SW480 (cell line): Measurements from ENCODE around the gene DRGX.

ENCODE experiments used
- DNase-seq: peaks from one replicate; pipeline ENCODE4 v3.0.0-alpha.2; 2016; ENCODE audit warnings: low spot score

Gene DRGX

DNA sequence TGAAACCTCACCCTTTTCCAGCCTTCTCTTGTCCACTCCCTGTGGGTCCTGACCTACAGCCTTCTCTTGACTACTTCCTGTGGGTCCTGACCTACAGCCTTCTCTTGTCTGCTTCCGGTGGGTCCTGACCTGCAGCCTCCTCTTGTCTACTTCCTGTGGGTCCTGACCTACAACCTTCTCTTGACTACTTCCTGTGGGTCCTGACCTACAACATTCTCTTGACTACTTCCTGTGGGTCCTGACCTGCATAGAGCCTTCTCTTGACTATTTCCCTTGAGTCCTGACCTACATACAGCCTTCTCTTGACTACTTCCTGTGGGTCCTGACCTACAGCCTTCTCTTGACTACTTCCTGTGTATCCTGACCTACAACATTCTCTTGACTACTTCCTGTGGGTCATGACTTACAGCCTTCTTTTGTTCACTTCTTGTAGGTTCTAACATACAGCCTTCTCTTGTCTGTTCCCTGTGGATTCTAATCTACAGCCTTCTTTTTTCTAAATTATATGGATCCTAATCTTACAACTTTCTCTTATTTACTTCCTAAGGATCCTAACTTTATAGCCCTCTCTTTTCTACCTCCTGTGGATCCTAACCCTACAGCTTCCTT is 60.4 kb downstream of the DRGX start:
- DNase-seq: no peak

DNA sequence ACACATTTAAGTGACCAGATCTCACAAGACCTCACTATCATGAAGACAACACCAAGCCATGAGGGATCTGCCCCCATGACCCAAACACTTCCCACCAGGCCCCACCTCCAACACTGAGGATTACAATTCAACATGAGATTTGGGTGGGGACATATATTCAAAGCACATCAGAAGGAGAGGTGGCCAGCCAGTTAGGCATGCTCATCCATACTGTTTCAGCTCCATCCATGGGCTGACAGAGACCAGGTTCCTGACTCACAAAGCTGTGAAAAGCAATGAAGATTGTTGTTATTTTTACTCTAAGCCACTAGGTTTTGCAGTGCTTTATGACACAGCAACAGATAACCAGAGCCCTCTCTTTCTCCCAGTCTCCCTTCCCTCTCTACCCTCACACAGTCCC is 60.9 kb downstream of the DRGX start:
- DNase-seq: no peak

DNA sequence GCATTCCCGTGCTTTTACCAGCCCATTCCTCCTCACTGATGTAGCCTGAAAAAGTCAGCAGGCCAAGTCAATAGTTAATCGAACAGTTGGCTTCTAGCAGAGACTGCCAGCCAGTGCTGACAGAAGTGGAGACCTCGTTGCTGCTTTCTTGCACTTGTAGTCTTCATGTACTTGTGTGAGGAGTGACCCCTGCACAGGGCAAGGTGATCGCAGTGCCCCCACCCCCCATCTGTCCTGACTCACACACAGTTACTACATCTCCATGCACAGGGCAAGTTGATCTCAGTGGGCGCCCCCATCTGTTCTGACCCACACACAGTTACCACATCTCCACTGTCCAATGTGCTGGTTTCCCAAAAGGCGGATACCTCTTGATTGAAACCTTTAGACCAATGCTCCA is 62.7 kb downstream of the DRGX start:
- DNase-seq: no peak

DNA sequence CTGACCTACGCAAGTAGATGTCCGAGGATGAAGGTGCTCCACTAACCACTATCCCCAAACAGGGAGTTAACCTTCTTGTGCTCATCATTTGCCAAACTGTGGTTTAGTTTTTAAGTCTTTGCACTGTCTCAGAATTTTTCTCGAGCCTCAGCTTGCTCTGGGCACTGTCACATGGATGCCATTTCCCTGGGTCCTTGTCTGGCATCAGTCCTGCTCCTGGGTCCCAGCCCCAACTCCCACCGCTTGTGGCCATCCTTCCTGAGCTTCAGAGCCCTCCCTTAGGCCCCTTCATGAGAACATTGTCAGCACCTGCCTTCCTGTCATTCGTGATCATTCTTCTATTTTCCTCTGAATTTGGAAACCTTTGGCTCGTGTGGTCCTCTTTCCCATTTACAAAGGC is 63.1 kb downstream of the DRGX start:
- no peak for DNase-seq

DNA sequence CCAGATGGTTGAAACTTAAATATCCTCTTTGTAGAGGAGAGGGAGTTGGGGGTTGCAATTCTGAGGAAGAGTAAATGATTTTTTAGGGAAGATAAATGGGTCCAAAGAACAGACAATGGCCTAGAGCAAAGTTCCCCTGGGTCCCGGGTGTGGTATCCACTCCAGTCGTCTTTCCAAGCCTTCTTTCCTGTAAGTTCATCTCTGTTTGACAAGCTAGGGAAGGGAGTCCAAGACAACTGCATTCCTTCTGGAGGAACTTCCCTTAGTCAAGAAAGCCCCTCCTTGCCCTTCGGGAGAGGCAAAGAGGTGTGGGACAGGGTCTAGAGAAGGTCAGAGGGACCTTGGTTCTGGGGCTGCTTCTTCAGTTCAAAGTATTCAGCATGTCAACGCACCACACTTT is 63.6 kb downstream of the DRGX start:
- DNase-seq: no peak

DNA sequence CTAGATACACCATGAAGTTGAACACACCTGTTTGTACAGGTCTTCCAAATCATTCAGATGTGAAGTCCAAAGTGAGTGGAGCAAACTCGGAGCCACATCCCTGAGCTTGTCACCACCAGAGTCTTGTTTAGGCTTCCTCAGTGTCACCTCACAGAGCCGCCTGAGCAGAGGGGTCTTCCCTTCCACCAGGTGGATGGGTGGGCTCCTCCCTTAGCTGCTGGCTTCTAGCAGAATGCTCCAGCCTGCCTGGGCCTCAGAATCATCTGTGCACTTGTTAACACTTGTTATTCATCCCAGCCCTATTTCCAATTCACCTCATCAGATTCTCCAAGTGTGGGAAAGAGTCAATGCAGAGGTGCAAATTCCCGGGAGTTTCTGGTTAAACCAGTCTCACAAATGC is 64.5 kb downstream of the DRGX start:
- no peak for DNase-seq

DNA sequence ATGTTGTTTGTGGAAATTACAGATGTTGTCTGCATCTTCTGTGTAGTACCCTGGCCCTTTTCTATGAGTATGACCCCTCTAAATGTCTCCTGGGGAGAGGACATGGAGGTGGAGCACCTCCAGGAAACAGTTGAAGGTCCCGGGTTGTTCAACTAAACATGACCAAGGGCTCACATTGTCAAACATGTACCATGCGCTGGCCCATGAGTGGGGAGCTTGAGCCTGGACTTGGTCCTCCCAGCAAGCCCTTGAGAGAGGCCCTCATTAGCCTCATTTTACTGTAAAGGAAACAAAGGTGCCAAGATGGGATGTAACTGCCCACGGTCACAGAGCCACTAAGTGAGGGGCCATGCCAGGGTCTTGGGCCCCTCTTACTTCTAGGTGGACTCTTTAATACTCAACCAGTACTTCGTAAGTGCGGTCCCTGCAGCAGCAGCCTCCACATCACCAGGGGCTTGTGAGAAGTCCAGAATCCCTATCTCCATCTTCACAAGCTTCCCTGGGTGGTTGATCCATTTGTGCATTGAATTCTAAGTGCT is 65.7 kb downstream of the DRGX start:
- DNase-seq: no peak

DNA sequence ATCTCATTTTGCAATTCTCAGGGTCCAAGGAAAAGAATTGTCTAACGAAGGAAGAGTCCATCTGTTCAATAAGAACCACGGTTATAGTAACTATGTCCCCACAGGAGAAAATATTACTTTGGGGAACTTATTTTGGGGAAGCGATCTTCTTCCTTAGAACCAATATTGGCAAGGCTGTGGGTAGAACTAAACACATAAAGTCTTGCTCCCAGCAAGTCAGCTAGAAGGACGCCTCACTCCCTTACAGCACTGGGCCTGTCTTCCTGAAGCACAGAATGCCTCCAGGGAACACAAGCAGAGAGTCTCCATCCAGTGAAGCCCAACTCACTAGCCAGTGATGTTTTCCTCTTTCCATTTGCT is 66.8 kb downstream of the DRGX start:
- no peak for DNase-seq

DNA sequence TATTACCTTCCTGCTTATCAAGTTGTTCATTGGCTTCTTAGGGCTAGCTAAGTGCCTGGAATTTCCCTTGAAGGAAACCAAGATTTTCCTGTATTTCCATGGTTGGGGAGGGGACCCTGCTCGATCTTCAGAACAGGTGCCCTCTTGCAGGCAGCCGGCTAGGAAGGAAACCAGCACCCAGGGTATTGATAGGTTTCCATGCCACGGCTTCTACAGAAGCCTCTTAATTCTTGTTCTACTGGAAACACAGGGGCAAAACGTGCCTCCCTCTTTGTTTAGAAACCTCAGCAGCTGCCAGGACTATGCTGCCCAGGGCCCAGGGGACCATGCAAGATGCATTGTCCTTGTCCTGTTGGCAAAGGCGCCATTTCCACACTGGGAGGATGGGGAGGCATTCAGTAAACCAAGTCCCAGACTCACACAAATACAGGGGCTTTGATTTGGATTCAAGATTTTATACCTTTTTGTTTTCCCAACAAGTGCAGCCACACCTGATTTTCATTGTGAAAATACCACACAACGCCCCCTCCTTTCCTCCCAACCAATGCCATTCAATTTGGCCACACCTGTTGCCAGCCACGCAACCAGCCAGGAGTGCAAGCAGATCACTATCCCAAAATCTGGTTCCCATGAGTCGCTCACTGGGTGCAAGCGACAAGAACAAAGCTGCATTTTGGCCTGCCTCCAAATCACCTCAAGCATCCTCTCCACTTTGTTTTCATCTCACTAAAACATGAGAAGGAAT is 67.3 kb downstream of the DRGX start:
- DNase-seq: no peak

DNA sequence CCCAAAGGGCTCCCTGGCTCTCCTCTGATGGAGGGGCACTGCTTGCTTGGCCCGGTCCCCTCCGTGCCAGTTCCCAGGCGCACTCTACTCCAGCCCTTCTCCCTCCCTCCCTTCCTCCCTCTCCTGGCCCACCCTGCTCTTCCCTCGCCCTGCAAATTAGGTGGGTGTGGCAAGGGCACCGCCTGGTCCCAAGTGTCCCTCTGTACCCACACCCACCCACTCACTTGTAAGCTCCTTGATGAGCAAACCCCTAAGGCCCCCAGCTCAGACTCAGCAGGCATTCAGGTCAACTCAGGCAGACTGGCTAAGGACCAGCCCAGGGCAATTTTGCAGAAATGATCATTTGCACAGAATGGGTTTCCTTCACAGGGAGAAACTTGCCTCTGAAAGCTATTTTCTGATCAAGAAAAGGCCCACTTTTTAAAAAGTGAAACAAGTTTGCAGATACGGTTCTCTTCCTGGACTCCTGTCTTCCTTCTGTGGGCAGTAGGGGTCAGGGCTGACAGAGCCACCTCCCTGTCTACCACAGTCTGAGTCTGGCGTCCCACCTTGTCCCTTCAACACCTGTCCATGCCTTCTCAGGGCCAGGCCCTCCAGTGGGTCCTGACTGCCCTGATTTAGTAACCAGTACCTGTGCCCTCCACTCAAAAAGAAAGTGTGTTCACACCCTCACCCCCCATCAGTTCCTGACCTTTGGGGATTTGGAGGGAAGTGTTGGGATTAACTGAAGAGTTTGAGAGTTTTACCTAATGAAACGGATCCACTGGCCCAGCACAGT is 68.7 kb downstream of the DRGX start:
- DNase-seq: no peak

DNA sequence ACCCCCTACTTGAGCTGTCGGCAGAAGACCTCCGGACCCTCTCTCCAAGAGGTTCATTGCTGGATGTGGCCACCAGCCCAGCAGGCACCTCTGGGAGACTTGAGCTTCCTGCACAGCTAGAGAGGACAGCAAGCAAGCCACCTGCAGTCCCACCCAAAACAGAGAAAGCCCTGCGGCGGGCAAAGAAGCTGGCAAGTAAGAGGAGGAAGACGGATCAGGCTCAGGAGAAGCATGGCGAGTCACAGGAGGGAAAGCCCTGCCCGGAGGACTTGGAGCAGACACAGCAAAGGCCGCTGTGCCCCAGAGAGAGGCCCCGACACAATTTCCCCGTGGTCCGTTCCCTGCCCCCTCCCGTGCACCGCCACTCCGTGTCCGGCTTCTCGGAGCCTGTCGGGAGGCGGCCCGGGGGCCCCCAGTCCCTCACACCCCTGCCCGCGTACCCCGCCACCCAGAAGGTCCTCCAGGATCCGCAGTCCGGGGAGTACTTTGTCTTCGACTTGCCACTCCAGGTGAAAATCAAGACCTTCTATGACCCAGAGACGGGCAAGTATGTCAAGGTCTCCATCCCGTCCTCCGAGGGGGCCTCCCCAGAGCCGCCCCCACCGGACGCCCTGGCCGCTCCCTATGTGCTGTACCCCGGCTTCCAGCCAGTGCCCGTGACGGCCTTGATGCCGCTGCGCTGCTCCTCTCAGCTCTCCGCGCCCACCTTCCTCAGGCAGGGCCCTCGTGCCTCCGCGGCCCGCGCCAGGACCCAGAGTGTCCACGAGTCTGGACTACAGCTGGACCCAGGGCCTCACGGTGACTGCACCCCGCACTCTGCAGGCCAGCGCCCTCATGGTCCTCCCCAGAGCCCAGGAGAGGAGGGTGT is 69.7 kb downstream of the DRGX start:
- DNase-seq: no peak

DNA sequence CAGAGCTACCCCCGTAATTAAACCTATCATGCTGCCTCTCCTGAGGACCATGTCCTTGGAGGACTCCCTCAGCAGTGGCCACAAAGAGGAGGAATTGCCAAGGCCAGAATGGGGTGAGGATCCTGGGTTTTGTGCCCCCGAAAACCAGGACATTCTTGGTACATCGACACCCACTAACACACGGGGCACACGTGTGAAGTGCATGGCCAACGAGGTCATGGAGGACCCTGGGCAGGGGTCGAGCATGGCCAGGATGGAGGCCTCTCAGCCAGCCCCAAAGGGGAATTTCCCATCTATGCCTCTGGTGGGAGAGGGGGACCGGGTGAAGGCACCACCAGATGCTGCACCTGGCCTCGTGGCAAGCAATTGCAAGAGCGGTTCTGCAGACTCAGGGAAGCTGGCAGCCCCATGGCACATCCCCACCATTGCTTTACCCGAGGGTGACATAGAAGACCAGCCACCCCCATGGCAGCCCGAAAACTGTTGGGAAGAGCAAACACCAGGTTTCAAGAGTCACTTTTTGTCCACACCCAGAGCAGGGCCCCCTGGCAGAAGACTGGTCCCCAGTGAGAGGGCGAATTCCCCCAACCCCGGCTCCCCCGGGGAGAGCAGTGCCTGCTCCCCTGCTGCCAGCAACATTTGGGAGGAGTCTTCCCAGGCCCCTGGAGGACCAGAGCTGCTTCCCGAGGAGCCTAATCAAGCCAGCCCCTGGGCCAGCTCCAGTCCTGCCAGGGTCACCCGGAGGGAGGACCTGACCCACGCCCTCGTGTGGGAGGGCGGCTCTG is 70.6 kb downstream of the DRGX start:
- DNase-seq: no peak

DNA sequence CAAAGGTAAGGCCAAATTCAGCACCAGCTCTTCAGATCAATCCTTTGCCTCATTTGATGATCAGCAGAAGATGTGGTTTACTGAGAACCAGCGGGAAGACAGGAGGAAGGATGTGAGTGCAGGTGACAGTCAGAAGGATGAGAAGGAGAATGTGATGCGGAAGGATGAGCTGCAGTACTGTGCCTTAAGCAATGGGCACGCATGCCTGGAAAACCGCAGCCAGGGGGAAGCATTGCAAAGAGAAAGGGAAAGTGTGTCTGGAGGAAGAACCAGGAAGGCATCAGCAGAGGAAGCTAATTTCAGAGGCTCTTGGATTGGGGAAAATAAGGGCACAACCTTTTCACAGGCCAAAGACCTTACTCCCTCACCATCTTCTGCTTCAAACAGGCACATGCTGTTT is 71.2 kb downstream of the DRGX start:
- peak; percentile 2 for DNase-seq

DNA sequence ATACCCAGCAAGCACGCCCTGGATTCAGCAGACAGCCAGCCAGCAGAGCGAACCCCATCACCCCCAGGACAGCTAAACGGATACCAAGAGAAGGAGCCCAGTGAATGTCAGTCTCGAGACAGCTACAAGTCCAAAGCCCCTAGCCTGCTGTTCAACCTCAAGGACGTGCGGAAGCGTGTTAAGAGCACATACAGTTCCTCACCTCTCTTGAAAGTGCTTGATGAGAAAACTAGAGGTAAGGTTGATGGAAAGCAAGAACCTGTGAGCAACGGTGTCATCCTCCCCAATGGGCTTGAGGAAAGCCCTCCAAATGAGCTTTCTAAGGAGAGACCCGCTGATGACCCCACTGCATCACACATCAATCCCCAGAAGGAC is 72.0 kb downstream of the DRGX start:
- no peak for DNase-seq

DNA sequence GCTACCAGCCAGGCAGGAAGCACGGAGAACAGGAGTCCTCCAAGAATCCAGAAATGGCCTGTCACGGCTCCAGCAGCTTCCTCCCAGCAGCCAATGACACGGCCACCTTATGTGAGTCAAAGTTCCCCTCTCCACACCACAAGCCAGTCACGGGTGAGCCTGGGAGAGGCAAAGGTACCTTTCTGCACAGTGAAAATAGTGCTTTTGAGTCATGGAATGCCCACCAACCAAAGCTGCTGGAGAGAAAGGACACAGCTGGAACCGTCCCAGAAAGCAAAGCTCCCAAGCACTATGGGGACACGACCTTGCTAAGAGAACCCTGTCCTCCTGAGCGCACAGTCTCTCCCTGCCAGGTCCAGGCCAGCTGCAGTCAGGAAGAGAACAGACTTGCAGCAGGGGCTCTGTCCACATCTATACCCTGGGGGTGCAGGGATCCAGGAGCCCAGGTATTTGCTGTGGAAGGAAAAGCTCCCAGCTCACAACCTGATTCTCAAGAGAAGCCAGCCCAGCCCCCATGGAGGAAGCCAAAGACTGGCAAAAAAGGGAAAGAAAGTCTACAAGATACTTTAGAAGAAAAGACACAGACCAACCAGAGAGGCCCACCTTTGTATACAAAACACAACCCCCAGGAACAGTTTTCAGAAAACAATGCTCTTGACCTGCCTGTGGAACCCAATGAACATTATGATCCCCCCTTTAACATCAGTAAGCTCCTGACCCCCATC is 72.6 kb downstream of the DRGX start:
- no peak for DNase-seq

DNA sequence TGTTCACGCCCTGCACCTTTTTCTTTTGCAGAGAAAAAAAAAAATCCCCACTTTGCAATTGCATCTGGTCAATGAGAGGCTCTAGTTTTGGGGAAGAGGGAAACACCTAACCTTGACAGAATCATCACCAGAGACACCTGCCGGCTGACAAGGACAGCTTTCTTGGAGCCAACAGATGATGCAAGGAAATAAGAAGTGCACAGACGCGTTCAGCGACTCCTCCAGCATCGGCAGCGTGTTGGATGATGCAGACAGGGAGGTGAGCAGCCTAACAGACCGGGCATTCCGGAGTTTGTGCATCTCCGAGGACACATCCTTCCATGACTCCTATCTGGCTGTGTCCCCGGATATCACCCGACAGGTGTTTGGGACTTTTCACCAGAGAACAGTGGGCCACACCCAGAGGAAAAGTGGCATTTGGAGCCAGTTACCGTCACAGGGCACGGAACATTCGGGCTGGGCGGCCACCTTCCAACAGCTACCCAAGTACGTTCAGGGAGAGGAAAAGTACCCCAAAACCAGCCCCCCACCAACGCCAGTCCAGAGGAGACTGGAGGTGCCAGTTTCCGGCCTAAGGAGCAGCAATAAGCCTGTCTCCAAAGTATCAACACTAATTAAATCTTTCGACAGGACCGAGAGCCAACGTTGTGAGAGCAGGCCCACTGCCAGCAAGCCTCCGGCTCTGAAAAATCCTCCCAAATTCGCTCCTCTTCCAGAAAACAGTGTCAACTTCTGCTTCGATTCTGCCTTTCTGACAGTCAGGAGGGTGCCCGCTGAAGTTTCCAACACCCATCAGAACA is 73.3 kb downstream of the DRGX start:
- DNase-seq: no peak

DNA sequence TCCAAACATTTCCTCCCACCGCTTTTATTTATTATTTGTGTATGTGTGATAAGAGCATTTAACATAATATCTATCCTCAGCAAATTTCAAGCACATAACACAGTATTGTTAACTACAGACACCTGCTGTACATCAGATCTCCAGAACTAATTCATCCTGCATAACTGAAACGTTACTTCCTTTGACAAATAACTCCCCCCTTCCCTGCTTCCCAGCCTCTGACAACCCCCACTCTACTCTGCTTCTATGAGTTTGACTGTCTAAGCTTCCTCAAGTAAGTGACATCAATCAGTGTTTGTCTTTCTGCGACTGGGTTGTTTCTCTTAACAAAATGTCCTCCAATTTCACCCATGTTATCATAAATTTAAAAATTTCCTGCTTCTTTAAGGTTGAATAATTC is 74.9 kb downstream of the DRGX start:
- no peak for DNase-seq

DNA sequence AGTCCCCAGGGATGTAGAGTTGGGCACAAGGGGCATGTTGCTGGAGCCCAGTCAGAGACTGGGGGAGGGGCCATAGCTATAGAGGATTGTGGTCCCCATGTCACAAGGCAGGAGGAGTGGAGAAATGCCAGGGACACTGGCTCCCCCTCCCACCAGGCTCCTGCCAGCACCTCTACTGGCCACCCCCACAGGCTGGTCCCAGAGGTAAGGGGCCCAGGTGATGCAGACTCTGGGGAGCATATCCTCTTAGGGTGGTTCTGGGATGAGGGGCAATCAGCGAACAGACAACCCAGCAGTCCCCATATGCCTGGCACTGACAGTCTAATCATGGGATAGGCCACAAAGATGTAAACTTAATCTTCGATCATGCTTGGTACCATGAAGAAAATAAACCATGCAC is 75.7 kb downstream of the DRGX start:
- no peak for DNase-seq

DNA sequence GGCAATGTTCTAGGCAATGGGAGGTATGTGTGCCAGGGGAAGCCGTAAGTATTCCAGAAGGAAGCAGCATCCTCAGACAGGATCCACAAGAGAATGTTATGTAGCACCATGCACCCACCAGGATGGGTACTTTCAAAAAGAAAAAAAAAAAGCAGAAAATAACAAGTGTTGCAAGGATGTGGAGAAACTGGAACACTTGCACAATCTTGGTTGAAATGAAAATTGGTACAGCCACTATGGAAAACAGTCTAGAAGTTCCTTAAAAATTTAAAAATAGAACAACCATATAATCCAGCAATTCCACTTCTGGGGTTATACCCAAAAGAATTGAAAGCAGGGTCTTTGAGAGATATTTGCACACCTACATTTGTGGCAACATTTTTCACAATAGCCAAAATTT is 76.7 kb downstream of the DRGX start:
- DNase-seq: no peak

DNA sequence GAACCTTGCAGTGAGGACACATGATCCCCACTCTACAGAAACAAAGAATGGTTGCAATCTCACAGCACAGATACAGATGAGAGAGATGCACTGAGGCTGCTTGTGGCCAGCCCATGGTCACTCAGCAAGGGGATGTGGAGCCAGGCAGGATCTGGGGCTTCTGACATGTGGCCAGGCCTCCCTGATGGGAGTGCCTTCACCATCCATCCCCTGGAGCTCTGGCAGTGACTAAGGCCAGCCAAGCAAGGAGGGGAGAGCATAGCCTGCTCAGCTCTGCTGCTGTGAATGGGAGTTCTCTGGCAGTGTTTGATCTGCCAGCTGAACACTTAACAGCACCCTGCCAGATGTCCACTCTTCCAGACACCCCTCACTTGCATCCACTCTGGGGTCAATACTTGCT is 77.1 kb downstream of the DRGX start:
- no peak for DNase-seq
